CD4-positive, alpha-beta T cell treated with Interleukin-6 at 100 ng/mL for 8 hours (primary cell): ENCODE data around the gene IP6K1.
A peak's percentile ranks its signal among the peaks of the same experiment; 100 is the strongest.

ENCODE experiments used
- DNase-seq: peaks from one replicate; pipeline ENCODE4 v3.0.0-alpha.2; 2020; ENCODE audit warnings: mixed read lengths, low spot score

The IP6K1 gene

DNA sequence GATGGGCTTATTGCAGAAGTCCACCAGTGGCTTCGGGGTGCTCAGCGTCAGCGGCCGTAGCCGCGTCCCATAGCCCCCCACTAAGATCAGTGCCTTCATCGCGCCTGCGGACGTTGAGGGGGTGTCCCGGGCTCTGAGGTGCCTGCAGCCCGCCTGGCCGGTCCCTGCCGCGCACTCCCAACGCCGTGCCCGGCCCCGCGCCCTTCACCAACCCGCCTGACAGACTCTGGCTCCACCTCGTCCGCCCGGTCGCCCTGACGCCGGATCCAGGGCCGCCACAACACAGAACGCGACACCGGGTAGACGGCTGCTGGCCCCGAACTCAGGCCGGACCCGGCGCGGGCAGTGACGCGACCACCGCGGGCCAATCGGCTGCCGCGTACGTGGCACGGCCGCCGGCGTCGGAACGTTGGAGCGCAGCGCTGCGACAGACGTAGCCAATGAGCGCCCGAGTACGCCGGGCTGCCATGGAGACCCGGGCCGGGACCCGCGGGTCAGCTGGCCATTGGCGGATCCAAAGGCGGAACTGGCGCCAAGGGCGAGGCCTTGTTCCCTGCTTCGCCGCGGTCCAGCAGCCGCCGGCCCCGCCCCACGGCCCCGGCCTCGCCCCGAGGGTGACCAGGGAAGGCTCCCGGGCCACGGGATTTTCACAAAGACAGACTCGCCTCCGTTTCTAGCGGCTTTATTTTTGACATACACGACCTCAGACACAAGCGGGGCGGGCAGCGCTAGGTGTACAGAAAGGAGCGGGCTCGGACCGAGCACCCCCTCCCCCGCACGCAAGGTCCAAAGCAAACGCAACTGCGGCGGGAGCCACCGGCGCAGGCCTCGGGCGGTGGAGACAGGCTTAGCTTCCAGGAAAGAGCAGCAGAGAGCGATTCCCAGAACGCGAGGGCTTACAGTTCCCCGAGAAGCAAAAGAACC is 62.5 kb downstream of the IP6K1 start, which contains the start of gene GMPPB:
GMPPB (minus strand) TSS at position 324 of the 924 bp plus-strand sequence; CDS start at position 99, 225 bp downstream.
- DNase-seq = peak; percentile 91

DNA sequence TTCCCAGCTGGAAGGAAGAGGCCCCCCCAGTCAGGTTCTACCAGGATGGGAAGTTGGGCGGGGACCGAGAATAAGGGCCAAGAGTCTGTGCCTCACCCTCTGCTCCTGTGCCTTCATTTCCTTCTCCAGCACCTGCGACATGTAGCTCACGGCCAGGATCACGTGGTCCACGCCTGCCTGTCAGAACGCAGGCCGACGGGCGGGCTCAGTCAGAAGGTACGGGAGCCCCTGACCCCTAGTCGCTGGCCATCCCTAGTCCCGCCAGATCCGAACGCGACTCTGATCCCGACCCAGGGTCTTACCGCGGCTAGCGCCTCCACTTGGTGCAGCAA is 63.1 kb downstream of the IP6K1 start:
- peak; percentile 46 for DNase-seq

DNA sequence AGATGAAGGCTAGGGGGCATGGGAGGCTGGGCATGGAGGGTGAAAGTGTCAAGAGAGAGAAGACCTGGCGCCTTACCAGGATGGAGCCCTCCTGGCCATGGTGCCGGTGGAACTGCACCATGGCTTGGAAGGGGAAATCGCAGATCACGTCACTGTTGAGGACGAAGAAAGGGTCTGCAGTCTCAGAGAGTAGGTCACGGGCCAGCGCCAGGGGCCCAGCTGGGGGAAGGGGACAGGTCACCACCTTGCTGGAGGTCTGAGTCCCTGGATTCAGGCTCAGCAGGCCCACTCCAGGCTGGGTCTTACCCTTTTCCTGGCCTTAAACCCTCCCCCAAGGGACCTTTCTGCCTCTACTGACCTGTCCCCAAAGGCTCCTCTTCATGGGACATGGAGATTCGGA is 63.4 kb downstream of the IP6K1 start:
- no peak for DNase-seq

DNA sequence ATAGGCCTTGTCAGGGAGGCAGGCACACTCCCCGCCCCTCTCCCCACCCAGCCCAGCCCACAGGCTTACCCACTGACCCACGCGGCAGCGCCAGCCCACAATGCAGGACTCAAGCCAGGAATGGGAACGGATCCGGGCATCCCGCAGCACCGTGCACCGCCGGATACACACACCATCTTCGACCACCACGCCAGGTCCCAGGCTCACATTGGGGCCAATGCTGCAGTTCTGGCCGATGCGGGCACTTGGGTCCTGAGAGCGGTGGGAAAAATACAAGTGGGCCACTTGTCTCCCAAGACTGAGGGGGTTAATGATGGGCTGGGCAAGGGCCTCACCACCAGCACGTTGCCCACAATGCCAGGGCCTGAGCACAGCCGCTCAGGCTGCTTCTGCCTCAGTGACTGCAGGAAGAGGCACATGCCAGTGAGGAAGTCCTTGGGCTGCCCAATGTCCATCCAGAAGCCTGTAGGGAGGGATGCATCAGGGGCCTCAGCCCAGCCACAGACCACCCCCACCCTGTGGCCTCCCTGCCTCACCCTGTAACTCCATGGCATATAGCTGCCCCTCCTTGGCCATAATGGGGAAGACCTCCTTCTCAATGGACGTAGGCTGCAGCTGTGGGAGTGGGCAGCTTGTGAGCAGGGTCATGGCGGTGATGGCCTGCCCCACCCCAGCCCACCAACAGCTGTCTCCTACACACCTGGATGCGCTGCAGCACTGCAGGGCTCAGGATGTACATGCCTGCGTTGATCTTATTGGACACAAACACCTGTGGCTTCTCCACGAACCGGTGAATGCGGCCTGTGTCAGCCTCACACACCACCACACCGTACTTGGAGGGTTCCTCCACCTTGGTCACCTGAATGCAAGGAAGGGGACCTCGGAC is 64.2 kb downstream of the IP6K1 start:
- no peak for DNase-seq

DNA sequence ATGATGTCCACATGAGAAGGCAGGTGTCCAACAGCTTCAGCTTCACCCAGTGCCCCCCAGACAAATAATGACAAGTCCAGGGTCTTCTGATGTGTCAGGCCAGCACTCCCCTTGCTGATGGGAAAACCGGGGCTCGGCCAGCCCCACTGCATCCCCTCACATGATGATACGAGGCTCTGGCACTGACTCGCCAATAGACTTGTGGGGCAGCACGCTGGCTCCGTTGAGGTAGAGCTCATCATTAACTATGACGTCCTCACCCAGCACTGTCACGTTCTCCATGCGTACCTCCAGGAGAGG is 64.8 kb downstream of the IP6K1 start:
- DNase-seq = no peak

DNA sequence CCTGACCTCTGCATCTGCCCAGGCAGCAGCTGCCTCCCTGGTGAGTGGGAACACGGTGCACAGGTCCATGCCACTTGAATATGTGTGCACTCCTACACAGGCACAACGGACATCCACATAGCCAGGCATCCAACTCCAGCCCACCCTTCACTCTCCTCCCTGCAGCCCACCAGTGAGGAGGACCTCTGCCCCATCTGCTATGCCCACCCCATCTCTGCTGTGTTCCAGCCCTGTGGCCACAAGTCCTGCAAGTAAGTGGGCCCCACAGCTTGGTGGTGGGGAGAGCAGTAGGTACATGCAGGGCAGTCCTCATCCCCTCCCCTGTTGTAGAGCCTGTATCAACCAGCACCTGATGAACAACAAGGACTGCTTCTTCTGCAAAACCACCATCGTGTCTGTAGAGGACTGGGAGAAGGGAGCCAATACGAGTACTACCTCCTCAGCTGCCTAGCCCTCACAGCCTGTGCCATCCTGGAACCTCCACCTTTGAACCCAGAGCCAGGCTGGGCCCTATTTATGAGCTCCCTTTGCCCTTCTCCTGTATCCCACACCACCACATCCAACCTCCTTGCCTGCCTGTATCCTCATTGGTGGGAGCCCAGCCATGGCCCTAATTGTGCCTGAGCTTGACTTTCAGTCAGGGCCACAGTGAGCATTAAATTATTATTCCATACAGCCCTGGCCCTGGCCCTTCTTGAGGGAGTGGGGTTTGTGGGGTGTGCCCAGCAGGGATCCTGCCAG is 65.3 kb downstream of the IP6K1 start:
- no peak for DNase-seq

DNA sequence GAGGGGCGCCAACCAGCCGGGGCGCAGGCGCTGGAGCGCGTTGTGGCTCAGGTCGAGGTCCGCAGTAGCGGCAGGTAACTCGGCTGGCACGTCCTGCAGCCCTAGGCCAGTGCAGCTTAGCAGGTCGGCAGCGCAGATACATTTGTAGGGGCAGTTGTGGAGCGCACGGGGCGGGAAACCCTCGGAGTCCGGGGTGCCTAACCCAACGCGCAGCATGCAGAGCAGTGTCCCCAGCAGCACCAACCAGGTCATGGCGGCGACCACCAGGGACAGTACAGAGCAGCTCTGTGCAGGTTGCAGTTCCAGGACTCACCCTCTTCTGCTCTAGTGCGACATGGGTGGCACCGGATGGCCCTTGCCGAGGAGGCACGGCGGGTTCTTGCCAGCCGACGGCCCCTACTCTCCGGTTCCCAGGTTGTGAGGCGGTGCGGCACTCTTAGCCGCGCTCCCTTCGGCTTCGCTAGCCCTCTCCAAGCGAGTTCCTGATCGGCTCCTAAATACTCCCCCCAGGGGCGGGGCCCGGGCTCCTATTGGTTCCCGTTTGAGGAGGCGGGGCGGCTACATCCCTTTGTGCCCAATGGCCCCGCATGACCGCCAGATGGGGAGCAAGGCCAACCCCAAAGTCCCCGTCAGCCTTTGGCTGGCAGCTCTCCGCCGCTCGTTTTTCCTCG is 67.0 kb downstream of the IP6K1 start, which contains the start of gene AMIGO3:
AMIGO3 (minus strand) TSS at position 471 of the 671 bp plus-strand sequence; CDS start at position 252, 219 bp downstream.
- peak; percentile 87 for DNase-seq

DNA sequence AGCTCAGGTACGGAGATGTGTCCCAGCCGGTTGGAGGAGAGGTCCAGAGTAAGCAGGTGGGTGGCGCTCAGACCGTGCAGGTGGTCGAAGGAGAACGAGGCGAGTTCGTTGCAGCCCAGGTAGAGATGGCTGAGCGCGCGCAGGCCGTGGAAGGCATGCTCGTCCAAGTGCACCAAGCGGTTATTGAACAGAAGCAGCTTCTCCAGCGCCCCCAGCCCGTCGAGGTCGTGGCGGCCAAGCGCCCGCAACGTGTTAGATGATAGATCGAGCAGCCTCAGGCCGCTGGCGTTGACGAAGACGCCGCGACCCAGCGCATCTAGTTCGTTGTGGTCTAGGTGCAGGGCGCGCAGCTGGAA is 67.5 kb downstream of the IP6K1 start:
- no peak for DNase-seq

DNA sequence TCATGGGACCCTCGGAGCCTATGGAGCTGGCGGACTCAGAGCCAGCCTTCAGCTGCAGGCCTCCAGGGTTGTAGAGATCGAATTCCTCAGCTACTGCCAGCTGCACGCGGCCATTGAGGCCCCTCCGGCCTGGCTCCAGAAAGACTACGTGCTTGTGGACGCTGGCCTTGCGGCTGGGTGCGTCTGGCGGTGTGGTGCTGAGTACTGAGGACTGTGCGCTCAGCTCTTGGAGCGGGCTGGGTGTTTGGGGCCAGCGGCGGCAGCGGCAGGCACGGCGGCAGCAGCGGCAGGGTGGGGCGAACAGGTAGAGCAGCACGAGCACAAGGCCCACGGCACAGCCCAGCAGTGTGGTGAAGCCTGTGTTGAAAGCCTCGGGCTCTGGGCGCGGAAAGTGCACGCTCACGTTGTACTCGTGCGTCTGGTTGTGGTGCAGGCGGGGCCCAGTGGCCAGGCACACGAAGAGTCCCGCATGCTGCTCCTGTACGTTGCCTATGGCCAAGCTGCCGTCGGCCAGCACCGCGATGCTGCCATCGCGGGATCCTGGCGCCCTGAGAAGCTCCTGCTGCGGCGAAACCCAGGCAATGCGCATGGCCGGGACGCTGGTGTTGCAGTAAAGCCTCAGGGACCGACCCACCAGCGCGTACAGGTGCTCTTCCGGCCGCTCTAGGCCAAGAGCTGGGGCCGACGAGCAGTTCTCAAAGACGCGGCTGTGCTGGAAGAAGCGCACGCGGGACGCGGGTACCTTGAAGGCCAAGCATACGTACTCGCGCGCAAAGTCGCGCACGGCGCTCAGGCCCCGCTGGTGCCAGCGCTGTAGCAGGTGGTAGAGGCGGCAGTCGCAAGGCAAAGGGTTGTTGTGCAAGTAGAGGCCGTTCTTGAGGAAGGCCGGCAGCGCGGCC is 68.1 kb downstream of the IP6K1 start:
- DNase-seq = no peak

DNA sequence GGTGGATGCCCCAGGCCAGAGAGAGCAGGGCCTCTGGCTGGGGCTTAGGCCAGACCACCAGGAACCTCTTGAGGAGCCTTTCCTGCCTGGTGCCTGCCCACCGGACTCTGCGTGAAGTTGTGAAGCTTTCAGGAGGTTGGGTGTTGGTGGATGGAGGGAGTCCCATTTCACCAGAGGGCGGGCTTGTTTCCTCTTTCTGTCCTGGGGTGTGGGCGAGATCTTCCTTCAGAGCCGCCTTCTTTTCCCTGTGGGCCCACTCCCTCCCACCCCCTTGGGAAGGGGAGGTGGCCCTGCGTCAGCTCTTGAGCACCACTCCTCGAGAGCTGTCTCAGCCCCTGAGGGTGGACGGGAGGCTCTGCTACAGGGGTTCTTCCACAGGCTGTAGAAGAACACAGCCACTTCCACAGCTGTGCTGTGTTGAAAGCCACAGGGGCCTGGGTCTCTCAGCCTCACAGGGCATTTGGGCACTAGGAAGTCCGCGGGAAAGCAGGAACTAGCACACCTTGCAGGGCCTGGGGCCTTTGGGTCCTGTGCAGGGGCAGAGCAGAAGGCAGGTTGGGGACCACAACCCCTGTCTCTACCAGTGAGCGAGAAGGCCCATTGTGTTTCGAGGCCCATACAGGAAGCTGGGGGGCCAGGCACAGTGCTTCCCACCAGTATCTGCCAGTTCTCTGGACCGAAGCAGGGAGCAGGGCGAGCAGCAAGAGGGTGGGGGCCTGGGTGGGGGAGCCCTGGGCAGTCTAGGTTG is 69.0 kb downstream of the IP6K1 start:
- DNase-seq = no peak

DNA sequence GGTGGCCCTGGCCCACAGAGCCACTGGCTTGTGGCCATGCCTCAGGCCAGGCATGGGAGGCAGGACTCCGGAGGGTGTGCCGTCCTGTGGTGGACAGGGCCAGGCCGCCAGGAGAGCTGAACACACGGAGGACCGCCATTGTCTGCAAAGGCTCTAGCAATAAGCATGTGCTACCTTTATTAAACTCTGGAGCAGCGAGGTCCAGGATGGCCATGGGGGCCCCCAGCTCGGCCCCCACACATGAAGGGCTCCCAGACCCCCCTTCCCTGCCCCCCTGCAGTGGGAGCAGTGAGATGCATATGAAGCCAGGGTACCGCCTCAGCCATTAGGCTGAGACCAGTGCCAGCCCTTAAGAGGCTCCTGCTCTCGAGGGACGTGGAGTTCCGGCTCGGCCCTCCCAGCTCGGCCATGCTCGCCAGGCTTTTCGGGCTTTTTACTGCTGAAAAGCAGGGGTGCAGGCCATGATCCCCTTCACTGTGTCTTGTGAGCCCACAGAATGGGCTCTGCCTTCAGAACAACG is 69.6 kb downstream of the IP6K1 start:
- DNase-seq = no peak

DNA sequence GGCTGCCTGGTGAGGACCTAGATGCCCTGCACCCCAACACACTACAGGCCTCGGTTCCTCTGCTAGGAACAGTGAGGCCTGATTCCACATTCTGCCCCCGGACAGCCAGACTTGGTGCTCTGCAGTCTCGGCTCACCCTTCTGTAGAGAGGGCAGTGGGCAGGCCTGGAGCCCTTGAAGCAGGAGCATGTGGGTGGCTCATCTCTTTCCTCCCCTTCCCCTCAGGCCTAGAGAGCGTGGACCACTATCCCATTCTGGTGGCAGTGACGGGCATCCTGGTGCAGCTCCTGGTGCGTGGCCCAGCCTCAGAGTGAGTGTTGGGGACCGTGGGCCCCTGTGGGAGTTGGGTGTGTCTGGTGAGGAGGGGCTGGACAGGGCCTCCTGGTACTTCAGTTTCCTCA is 70.2 kb downstream of the IP6K1 start:
- no peak for DNase-seq

DNA sequence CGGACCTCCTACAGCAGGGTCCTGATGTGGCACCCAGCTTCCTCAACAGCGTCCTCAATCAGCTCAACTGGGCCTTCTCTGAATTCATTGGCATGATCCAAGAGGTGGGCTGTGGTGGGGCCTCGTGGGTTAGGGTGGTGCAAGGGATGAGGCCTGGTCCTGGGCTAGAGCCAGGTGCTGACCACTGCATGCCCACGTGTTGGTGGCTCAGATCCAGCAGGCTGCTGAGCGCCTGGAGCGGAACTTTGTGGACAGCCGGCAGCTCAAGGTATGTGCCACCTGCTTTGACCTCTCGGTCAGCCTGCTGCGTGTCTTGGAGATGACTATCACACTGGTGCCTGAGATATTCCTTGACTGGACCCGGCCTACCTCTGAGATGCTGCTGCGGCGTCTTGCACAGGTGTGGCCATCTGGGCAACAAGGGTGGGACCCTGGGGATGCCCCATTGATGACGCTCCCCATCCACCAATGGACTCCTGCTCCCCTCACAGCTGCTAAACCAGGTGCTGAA is 70.7 kb downstream of the IP6K1 start:
- no peak for DNase-seq

DNA sequence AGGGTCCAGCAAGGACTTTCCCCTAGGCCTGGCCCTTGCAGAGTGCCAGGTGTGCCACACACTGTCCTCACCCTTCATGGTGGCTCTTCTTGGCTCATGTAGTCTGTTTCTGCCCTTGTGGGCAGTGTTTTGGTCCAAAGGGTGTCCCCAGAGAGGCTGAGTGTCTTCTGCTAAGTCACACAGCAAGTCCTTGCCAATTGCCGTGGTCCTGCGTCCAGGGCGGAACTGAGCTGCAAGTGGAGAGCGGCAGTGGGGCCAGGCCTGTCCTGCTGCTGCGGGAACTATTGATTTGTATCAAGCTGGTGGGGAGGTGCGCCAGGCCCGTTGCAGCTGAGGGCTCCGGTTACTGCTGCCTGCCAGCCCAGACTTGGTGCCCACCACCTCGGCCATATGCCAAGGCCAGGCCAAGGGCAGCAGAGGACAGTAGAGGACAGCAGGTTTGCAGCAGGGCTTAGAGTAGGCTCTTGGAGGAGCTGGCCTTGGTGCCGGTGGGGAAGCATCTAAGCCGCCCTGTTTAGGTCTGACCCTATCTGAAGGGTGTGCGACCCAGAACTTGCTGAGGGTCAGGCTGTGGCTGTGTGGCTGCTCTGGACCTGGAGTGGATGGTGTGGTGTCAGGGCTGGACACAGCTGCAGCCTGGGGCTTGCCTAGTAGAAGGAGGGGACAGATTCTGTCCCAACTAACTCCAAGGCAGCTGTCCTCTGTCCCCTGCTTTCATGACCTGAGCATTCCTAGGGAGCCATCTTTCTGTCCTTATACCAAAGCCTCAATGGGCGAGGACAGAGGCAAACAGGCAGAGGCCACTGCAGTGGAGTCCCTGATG is 71.4 kb downstream of the IP6K1 start:
- DNase-seq = no peak

DNA sequence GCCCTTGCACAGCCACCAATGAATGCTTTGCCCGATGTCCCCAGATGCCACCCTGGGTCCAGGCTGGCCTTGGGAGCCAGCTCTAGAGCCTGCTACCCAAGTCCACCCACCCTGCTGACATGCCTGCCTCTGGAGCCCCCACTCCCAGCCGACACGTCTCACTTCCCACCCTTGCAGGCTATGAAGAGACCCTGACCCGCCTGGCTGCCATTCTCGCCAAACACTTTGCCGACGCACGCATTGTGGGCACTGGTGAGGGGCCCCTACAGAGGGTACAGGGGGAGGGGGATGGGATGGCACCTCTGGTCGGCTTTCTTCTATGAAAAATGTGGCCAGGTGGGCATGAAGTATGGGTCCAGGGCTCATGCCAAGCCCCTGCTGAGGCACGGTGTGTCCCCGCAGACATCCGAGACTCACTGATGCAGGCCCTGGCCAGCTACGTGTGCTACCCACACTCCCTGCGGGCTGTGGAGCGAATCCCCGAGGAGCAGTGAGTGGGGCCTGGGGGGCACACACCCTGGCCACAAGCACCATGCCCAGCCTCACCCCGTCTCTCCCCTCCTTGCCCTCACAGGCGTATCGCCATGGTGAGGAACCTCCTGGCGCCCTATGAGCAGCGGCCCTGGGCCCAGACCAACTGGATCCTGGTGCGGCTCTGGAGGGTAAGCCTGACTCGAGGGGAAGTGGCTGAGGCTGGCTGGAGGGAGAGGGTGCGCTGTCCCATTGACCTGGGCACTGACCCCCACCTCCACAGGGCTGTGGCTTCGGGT is 72.8 kb downstream of the IP6K1 start:
- DNase-seq = no peak

DNA sequence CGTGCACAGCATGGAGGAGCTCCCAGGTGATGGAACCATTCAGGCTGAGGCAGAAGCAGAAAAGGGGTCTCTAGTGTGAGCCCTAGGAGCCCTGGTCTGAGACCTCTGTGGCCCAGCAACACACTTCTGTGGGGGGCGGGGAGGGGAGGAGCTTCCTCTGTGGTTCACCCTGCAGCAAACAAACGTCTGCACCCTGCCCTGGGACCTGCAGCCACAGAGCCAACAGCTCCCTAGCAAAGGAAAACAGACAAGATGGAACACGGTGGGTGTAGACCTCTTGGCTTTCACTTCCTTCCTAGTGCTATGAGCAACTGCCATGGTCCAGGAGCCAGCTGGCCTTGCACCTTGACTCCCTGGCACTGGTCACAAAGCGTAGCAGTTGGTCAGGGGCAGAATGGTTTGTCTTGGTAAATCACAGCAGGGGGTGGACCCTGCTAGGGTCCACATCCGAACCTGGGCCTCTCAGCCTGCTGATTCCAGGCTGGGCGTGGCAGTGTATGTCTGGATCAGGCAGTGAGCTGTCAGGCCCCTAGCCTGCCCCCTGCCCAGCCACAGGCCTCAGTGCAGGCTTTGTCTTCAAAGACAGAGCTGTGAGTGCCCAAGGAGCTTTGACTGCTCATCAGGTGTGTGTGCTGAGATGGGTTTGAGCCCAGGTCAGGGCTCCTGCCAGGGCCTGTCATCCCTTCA is 73.6 kb downstream of the IP6K1 start:
- DNase-seq = no peak

DNA sequence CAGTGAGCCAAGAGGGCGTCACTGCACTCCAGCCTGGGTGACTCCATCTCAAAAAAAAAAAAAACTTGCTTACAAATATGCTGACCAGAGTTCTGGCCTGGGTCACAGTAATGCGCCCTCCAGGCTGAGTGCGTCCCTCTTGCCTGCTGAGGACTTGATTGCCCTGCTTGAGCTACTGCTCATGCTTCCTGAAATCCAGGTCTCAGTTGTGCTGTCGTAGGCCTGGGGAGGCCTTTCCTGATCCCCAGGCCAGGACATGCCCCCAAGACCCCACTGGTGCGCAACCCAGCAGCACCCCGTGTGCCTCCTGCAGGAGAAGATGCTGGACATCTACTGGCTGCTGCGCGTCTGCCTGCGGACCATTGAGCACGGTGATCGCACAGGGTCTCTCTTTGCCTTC is 74.2 kb downstream of the IP6K1 start:
- no peak for DNase-seq
